ENCODE results near the gene TECPR1.

The TECPR1 gene

GRCh38 chr7:98175260-98175940 is 76.6 kb downstream of the TECPR1 start:
- Histone ChIP-seq H3K4me3 (no peak overlapping the region), H3K27ac (no peak overlapping the region)

GRCh38 chr7:98174334-98175259 is 77.4 kb downstream of the TECPR1 start:
- Histone ChIP-seq H3K4me3 (no peak overlapping the region), H3K27ac (no peak overlapping the region)

DNA sequence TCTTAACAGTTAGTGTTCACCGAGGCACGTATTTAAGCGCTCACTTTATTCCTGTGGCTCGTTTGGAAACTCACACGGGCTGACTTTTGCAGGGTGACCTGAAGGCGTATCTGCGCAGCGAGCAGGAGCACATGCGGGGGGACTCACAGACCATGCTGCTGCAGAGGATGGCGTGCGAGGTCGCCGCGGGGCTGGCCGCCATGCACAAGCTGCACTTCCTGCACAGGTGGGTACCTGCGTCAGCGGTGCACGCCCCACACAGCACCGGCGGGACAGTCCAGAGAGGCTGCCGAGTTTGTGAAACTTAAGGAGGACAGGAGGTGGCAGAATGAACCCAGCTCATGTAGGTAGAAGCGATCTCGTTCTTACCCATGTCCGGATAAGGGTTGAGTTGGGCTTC is 80.6 kb downstream of the TECPR1 start:
- Histone ChIP-seq H3K27ac (no peak overlapping the region), H3K4me3 (no peak overlapping the region)

DNA sequence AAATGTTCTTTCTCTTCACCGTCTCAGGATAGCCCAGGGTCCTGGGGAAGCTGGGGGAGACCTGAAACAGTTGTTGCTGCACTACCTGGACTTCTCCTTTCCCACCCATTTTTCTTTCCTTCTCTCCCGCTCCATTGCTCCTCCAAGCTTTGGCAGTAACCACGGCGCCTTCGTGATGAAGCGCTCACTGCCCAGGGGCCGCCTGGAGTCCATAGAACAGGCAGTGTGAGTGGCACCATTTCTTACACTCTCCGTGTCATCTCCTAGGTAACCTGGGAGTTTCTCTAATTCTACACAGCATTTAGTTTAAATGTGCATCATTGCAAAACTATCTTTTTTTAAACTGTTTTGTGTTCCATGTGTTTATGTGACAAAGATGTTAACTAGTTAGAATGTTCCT is 81.1 kb downstream of the TECPR1 start:
- H3K27ac ChIP-seq, result no peak overlapping the region
- no peak overlapping the region for H3K4me3 ChIP-seq

DNA sequence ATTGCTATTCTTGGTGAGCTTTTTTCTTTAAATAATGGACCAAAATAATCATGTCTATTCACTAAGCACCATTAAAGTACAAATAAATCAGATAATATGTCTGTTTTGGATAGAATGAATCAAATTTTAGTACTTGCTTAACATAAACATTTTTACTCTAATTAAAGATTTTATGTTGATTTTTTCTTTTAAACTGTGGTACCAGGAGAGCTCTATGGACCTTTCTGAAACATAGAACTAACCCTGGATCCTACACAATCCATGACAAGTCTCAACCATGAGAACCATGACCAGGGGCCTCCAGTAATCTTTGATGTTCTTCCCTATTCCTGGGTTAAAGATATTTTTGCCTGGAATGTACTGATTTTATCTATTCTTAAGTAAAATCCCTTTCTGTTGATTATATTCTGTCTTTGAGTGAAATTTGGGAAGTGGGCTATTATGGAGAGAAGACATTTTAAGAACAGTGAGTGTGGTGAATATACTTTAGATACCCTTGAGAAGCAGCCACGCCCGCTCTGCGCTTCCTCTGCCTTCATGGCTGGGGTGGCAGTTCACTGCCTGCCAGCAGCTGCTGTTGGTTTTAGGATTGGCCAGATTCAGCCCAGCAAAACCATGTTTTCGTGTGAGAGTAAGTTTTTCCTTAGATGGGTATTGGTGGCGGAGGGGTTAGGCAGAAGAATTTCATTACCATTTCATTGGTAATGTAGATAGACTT is 83.0 kb downstream of the TECPR1 start:
- H3K27ac ChIP-seq, result no peak overlapping the region
- H3K4me3 ChIP-seq, result no peak overlapping the region

DNA sequence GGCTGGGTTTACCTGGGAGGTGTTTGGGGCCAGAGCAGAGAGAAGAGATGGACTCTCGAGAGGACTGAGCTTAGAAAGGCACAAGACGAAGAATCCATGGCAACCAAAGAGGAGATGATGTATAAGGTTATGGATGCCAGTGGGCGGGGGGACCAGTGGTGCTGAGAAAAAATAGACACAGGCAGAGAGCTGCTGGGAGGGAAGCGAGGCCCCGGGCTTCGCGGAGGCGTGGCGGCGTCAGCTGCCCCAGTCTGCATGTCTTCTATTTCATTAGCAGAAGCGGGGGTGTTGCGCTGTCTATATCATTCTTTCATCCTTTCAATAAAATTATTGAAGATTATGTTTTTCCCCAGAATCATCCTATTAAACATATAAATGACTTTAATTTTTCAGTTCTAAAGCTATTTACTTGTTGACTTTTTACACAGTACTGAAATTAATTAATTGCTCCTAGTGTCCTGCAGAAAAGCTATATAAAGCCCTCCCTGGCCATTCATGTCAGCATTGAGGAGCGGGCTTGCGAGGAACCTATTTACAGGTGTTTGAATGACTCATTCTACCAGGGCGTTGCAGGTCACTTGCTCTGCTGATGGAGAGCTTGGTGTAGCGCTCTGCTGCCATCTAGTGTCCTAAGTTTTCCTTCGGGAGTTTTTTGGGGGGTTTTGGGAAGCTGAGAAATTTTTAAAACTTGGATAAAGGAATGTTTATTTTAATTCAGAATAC is 83.7 kb downstream of the TECPR1 start:
- H3K4me3 ChIP-seq, result no peak overlapping the region
- H3K27ac ChIP-seq, result no peak overlapping the region

DNA sequence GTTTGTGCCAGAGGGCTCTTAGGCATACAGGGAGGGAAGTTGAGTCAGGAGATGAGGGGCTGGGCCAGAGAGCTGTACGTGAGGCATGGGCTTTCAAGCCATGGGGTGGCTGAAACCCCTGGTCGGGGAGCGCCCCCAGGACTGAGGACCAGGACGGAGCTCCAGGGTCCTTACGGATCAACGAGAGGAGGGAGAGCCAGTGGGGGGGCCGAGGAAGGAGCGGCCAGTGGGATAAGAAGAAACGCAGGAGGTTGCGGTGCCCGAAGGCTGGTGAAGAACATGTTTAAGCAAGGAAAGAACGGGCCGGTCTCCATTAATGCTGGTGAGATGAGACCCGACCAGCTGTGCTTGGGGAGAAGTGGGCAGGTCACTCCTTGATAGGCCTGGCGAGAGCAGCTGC is 84.4 kb downstream of the TECPR1 start:
- no peak overlapping the region for H3K27ac ChIP-seq
- no peak overlapping the region for H3K4me3 ChIP-seq

DNA sequence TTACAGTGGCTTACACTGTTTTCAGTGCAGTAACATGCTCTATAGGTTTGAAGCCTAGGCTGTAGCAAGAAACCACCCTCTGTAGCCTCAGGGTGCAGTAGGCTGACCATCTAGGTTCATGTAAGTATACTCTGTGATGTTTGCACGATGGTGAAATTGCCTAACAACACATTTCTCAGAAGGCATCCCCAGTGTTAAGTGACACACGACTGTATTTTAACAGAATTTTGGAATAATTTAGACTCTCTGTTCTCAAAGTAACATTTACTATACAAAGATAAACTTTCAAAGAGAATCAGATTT is 85.4 kb downstream of the TECPR1 start:
- Histone ChIP-seq H3K27ac (no peak overlapping the region), H3K4me3 (no peak overlapping the region)

GRCh38 chr7:98165827-98166667 is 86.0 kb downstream of the TECPR1 start:
- H3K27ac ChIP-seq, result no peak overlapping the region
- H3K4me3 ChIP-seq, result no peak overlapping the region
